ENCODE data around the gene HJV. TPM values are rescaled to one million over a fixed set of nuclear protein-coding genes. Genes with fewer than 3 reads are reported as not detected.
A peak's percentile ranks its signal among the peaks of the same experiment; 100 is the strongest.
"Not testable (repeated sequence)": the region's sequence is repeated elsewhere in the genome, so short reads cannot be mapped to it uniquely, and the experiment has no call there.

The HJV gene
- total RNA-seq, 2 donors from 2014 or later: 0.13 to 0.15 TPM

GRCh38 chr1:146051452-146051851 is 29.9 kb upstream of the HJV start:
- peak overlapping the region; percentile 51 for H3K9ac ChIP-seq (ENCODE audit: extremely low read depth, low read length, poor library complexity, severe bottlenecking)
- peak; percentile 82 for DNase-seq
- no peaks in the 10 kb centered on the region for H3K36me3 Mint-ChIP-seq (ENCODE audit: low read depth)

GRCh38 chr1:146050652-146050963 is 29.1 kb upstream of the HJV start:
- H3K36me3 ChIP-seq (ENCODE audit: control insufficient read depth, insufficient read depth, low read length); H3K9ac ChIP-seq (ENCODE audit: extremely low read depth, low read length, poor library complexity, severe bottlenecking); H3K27me3 Mint-ChIP-seq (ENCODE audit: insufficient read depth); H3K36me3 Mint-ChIP-seq (ENCODE audit: low read depth); H3K4me3 ChIP-seq (ENCODE audit: low read length); DNase-seq; H3K4me1 ChIP-seq (ENCODE audit: control insufficient read depth, insufficient read depth, low read length); H3K27me3 ChIP-seq (ENCODE audit: control insufficient read depth, insufficient read depth, low read length, poor library complexity, severe bottlenecking); H3K4me1 Mint-ChIP-seq; H3K4me3 Mint-ChIP-seq; H3K27ac ChIP-seq (ENCODE audit: low read depth, low read length); H3K9me3 ChIP-seq (ENCODE audit: control insufficient read depth, low read length); H3K27ac Mint-ChIP-seq; H3K9me3 Mint-ChIP-seq: not testable (repeated sequence)
- 80 to 87% methylated on average over 1 to 3 of the region's 3 CpGs for WGBS, 2 experiments (ENCODE audit: insufficient coverage in 1 of 2, insufficient read length in 1 of 2)

More at GRCh38 chr1:146051452-146051851, 29.9 kb upstream of the HJV start:
- Mint-ChIP-seq H3K4me3 (peak overlapping the region; percentile 56), H3K27ac (peak overlapping the region; percentile 100), H3K9me3 (peaks cover 2% of the 10 kb centered on the region), H3K27me3 (ENCODE audit: insufficient read depth) (peaks cover 5% of the 10 kb centered on the region), H3K4me1 (peaks cover 6% of the 10 kb centered on the region)
- 69 to 72% methylated on average over 10 to 14 of the region's 15 CpGs for whole genome bisulfite sequencing, 2 experiments (ENCODE audit: insufficient coverage in 1 of 2, insufficient read length in 1 of 2)
- H3K27me3 ChIP-seq (ENCODE audit: control insufficient read depth, insufficient read depth, low read length, poor library complexity, severe bottlenecking): no peaks in the 10 kb centered on the region
- no peak for TF ChIP-seq CTCF (conservative IDR thresholded peaks at IDR 0.05)
- H3K36me3 ChIP-seq (ENCODE audit: control insufficient read depth, insufficient read depth, low read length): no peaks in the 10 kb centered on the region
- H3K9me3 ChIP-seq (ENCODE audit: control insufficient read depth, low read length): no peaks in the 10 kb centered on the region
- no peaks in the 10 kb centered on the region for H3K4me1 ChIP-seq (ENCODE audit: control insufficient read depth, insufficient read depth, low read length)
- peak overlapping the region; percentile 91 for H3K27ac ChIP-seq (ENCODE audit: low read depth, low read length)
- H3K4me3 ChIP-seq (ENCODE audit: low read length): no peak overlapping the region

- not testable (repeated sequence) for H3K36me3 Mint-ChIP-seq (ENCODE audit: low read depth); H3K4me1 ChIP-seq (ENCODE audit: control insufficient read depth, insufficient read depth, low read length); H3K36me3 ChIP-seq (ENCODE audit: control insufficient read depth, insufficient read depth, low read length); H3K9me3 ChIP-seq (ENCODE audit: control insufficient read depth, low read length); H3K27ac Mint-ChIP-seq; H3K27ac ChIP-seq (ENCODE audit: low read depth, low read length); H3K27me3 ChIP-seq (ENCODE audit: control insufficient read depth, insufficient read depth, low read length, poor library complexity, severe bottlenecking); H3K4me3 ChIP-seq (ENCODE audit: low read length); H3K4me1 Mint-ChIP-seq; H3K9me3 Mint-ChIP-seq; H3K9ac ChIP-seq (ENCODE audit: extremely low read depth, low read length, poor library complexity, severe bottlenecking); H3K27me3 Mint-ChIP-seq (ENCODE audit: insufficient read depth); H3K4me3 Mint-ChIP-seq; DNase-seq
- 94 to 96% methylated on average over 11 to 12 of the region's 12 CpGs for WGBS, 2 experiments (ENCODE audit: insufficient coverage in 1 of 2, insufficient read length in 1 of 2)
Observed at GRCh38 chr1:146049866-146050651, 28.5 kb upstream of the HJV start.

GRCh38 chr1:146049436-146049835 is 27.9 kb upstream of the HJV start:
- 93 to 94% methylated on average over 25 to 27 of the region's 27 CpGs for WGBS, 2 experiments (ENCODE audit: insufficient coverage in 1 of 2, insufficient read length in 1 of 2)
- Mint-ChIP-seq H3K9me3 (peaks cover under 1% of the 10 kb centered on the region), H3K4me1 (peaks cover 9% of the 10 kb centered on the region), H3K27me3 (ENCODE audit: insufficient read depth) (peaks cover 5% of the 10 kb centered on the region), H3K36me3 (ENCODE audit: low read depth) (no peaks in the 10 kb centered on the region), H3K4me3 (no peak overlapping the region), H3K27ac (peak overlapping the region; percentile 10)
- peak; percentile 69 for DNase-seq
- Histone ChIP-seq H3K4me1 (ENCODE audit: control insufficient read depth, insufficient read depth, low read length) (no peaks in the 10 kb centered on the region), H3K27me3 (ENCODE audit: control insufficient read depth, insufficient read depth, low read length, poor library complexity, severe bottlenecking) (no peaks in the 10 kb centered on the region), H3K4me3 (ENCODE audit: low read length) (no peak overlapping the region), H3K27ac (ENCODE audit: low read depth, low read length) (no peak overlapping the region), H3K36me3 (ENCODE audit: control insufficient read depth, insufficient read depth, low read length) (no peaks in the 10 kb centered on the region), H3K9ac (ENCODE audit: extremely low read depth, low read length, poor library complexity, severe bottlenecking) (no peak overlapping the region), H3K9me3 (ENCODE audit: control insufficient read depth, low read length) (no peaks in the 10 kb centered on the region)
- TF ChIP-seq CTCF (conservative IDR thresholded peaks at IDR 0.05): no peak

GRCh38 chr1:146048514-146049115 is 27.1 kb upstream of the HJV start:
- H3K4me1 ChIP-seq (ENCODE audit: control insufficient read depth, insufficient read depth, low read length); H3K9ac ChIP-seq (ENCODE audit: extremely low read depth, low read length, poor library complexity, severe bottlenecking); H3K27me3 Mint-ChIP-seq (ENCODE audit: insufficient read depth); H3K9me3 ChIP-seq (ENCODE audit: control insufficient read depth, low read length); H3K4me3 Mint-ChIP-seq; H3K36me3 ChIP-seq (ENCODE audit: control insufficient read depth, insufficient read depth, low read length); H3K27ac ChIP-seq (ENCODE audit: low read depth, low read length); H3K4me3 ChIP-seq (ENCODE audit: low read length); H3K9me3 Mint-ChIP-seq; H3K27me3 ChIP-seq (ENCODE audit: control insufficient read depth, insufficient read depth, low read length, poor library complexity, severe bottlenecking); H3K36me3 Mint-ChIP-seq (ENCODE audit: low read depth); H3K27ac Mint-ChIP-seq; DNase-seq: not testable (repeated sequence)
- WGBS, 2 experiments (ENCODE audit: insufficient coverage in 1 of 2, insufficient read length in 1 of 2): 86 to 98% methylated on average over 5 to 8 of the region's 8 CpGs
- H3K4me1 Mint-ChIP-seq: peaks cover 10% of the 10 kb centered on the region

All from endodermal cell (in vitro differentiated cells).